Trophoblast cell (in vitro differentiated cells and primary cell): ENCODE data around the gene TINCR.

Experiments
- DNase-seq, 2 donors: peaks; one replicate each; pipeline ENCODE4 v3.0.0-alpha.2; 2016
- H2AFZ ChIP-seq: 2 replicates; pipeline ENCODE4 v1.6.1; 2013; ENCODE audit warnings: low read length, moderate library complexity, mild to moderate bottlenecking; ENCODE audit not compliant: insufficient read depth, poor library complexity
- H2AK5ac ChIP-seq: 2 replicates; pipeline ENCODE4 v1.6.1; 2013; ENCODE audit warnings: mild to moderate bottlenecking, low read length
- H2BK120ac ChIP-seq: 2 replicates; pipeline ENCODE4 v1.6.1; 2013; ENCODE audit warnings: low read length, mild to moderate bottlenecking, moderate library complexity; ENCODE audit not compliant: insufficient read depth, poor library complexity
- H2BK12ac ChIP-seq: 2 replicates; pipeline ENCODE4 v1.6.1; 2013; ENCODE audit warnings: mild to moderate bottlenecking, low read length, moderate library complexity
- H2BK5ac ChIP-seq: 2 replicates; pipeline ENCODE4 v1.6.1; 2013; ENCODE audit warnings: low read length, low read depth, moderate library complexity, mild to moderate bottlenecking; ENCODE audit not compliant: poor library complexity
- H3K14ac ChIP-seq: 2 replicates; pipeline ENCODE4 v1.6.1; 2013; ENCODE audit warnings: mild to moderate bottlenecking, low read length
- H3K18ac ChIP-seq: 2 replicates; pipeline ENCODE4 v1.6.1; 2013; ENCODE audit warnings: mild to moderate bottlenecking, low read length
- H3K23ac ChIP-seq: 2 replicates; pipeline ENCODE4 v1.6.1; 2013; ENCODE audit warnings: low read length
- H3K27ac ChIP-seq: 2 replicates; pipeline ENCODE4 v1.5.1; 2013; ENCODE audit warnings: low read depth, mild to moderate bottlenecking, inconsistent platforms, low read length, moderate library complexity
- H3K27me3 ChIP-seq: 2 replicates; pipeline ENCODE4 v1.6.1; 2013; ENCODE audit warnings: inconsistent platforms, mild to moderate bottlenecking, low read length, moderate library complexity; ENCODE audit not compliant: insufficient read depth
- H3K36me3 ChIP-seq, 2 experiments: 1 replicate in 1 of 2; 2 replicates in 1 of 2; pipeline ENCODE4 v1.6.1; 2013; ENCODE audit warnings: low read length in 2 of 2, mild to moderate bottlenecking in 2 of 2, moderate library complexity in 1 of 2; ENCODE audit not compliant: insufficient read depth in 2 of 2, control insufficient read depth in 1 of 2
- H3K4ac ChIP-seq: 2 replicates; pipeline ENCODE4 v1.6.1; 2013; ENCODE audit warnings: low read depth, mild to moderate bottlenecking, low read length, moderate library complexity
- H3K4me1 ChIP-seq, 2 experiments: 1 replicate in 1 of 2; 2 replicates in 1 of 2; pipeline ENCODE4 v1.6.1; 2013; ENCODE audit warnings: low read length in 2 of 2, mild to moderate bottlenecking in 2 of 2, moderate library complexity in 1 of 2; ENCODE audit not compliant: insufficient read depth in 2 of 2, control insufficient read depth in 1 of 2
- H3K4me2 ChIP-seq: 2 replicates; pipeline ENCODE4 v1.6.1; 2013; ENCODE audit warnings: inconsistent platforms, mild to moderate bottlenecking, low read length, moderate library complexity
- H3K4me3 ChIP-seq: 2 replicates; pipeline ENCODE4 v1.5.1; 2013; ENCODE audit warnings: mild to moderate bottlenecking, low read depth, low read length, inconsistent platforms
- H3K79me1 ChIP-seq: one replicate; pipeline ENCODE4 v1.6.1; 2013; ENCODE audit warnings: low read length
- H3K79me2 ChIP-seq: 2 replicates; pipeline ENCODE4 v1.6.1; 2013; ENCODE audit warnings: low read length, mild to moderate bottlenecking; ENCODE audit not compliant: control insufficient read depth, insufficient read depth, poor library complexity
- H3K9ac ChIP-seq: 2 replicates; pipeline ENCODE4 v1.6.1; 2013; ENCODE audit warnings: mild to moderate bottlenecking, low read length
- H3K9me3 ChIP-seq: 2 replicates; pipeline ENCODE4 v1.6.1; 2013; ENCODE audit warnings: low read depth, mild to moderate bottlenecking, control low read depth, inconsistent platforms, low read length; ENCODE audit not compliant: insufficient read depth
- H4K12ac ChIP-seq: 2 replicates; pipeline ENCODE4 v1.6.1; 2013; ENCODE audit warnings: low read depth, mild to moderate bottlenecking, low read length, moderate library complexity
- H4K8ac ChIP-seq: 2 replicates; pipeline ENCODE4 v1.6.1; 2013; ENCODE audit warnings: low read depth, mild to moderate bottlenecking, low read length, moderate library complexity
- H4K91ac ChIP-seq: one replicate; pipeline ENCODE4 v1.6.1; 2013; ENCODE audit warnings: low read depth, mild to moderate bottlenecking, low read length, moderate library complexity
- WGBS: extraction: QIAGEN DNeasy Blood & Tissue Kit; methylation state at CpG from one replicate; pipeline ENCODE4 v1.1.7; 2013; ENCODE audit warnings: missing lambda C conversion rate; ENCODE audit not compliant: insufficient read length, insufficient coverage; ENCODE audit errors: extremely low coverage; 5-methylcytosine and 5-hydroxymethylcytosine counted together

Gene TINCR

GRCh38 chr19:5585461-5586299, 17.9 kb upstream of the TINCR start:
- no peak overlapping the region for H3K18ac ChIP-seq
- H3K14ac ChIP-seq = no peak overlapping the region
- no peaks in the 10 kb centered on the region for H3K9me3 ChIP-seq
- H3K79me1 ChIP-seq = no peaks in the 10 kb centered on the region
- no peak overlapping the region for H4K12ac ChIP-seq
- no peak overlapping the region for H3K4me3 ChIP-seq
- H2BK5ac ChIP-seq = no peak overlapping the region
- H3K27ac ChIP-seq = peak overlapping the region; percentile 13
- no peak overlapping the region for H3K4ac ChIP-seq
- no peaks in the 10 kb centered on the region for H3K27me3 ChIP-seq
- H2BK120ac ChIP-seq = no peak overlapping the region
- no peak for DNase-seq
- WGBS = no CpG with 5 or more reads among the region's 29 CpGs
- H3K4me2 ChIP-seq = peak overlapping the region; percentile 12
- no peak overlapping the region for H3K9ac ChIP-seq
- no peak overlapping the region for H3K23ac ChIP-seq
- H2AFZ ChIP-seq = no peak overlapping the region
- no peaks in the 10 kb centered on the region for H3K79me2 ChIP-seq
- no peak overlapping the region for H4K91ac ChIP-seq
- peaks cover 9 to 12% of the 10 kb centered on the region in 2 experiments for H3K4me1 ChIP-seq
- H2BK12ac ChIP-seq = no peak overlapping the region
- peaks cover 45 to 50% of the 10 kb centered on the region in 2 experiments for H3K36me3 ChIP-seq
- no peak overlapping the region for H4K8ac ChIP-seq
- no peak overlapping the region for H2AK5ac ChIP-seq

GRCh38 chr19:5580161-5580571, 12.4 kb upstream of the TINCR start:
- no peak overlapping the region for H4K8ac ChIP-seq
- H3K4me1 ChIP-seq = peaks cover 0 to 5% of the 10 kb centered on the region in 2 experiments
- no CpG with 5 or more reads among the region's 12 CpGs for WGBS

DNA sequence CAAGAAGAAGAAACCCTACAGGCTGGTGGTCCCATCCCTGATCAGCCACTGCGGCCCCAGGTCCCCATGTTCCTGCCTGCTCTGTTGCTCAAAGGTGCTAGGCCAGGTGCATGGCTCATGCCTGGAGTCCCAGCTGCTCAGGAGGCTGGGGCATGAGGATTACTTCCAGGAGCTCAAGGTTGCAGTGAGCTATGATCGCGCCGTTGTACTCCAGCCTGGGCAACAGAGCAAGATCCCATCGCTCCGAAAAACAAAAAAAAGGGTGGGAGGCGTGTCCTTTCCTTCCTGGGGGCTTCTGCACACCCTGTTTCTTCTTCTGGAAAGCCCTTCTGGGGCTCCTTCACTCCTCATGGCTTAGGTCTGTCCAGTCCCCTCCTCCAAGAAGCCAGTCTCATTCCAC, 11.9 kb upstream of the TINCR start:
- DNase-seq = no peak
- no peak overlapping the region for H4K91ac ChIP-seq
- H4K12ac ChIP-seq = no peak overlapping the region
- H4K8ac ChIP-seq = no peak overlapping the region
- H3K79me1 ChIP-seq = no peaks in the 10 kb centered on the region
- H2BK5ac ChIP-seq = no peak overlapping the region
- peaks cover 0 to 5% of the 10 kb centered on the region in 2 experiments for H3K4me1 ChIP-seq
- no peak overlapping the region for H2AFZ ChIP-seq
- H3K9ac ChIP-seq = no peak overlapping the region
- no peak overlapping the region for H2BK120ac ChIP-seq
- no peaks in the 10 kb centered on the region for H3K27me3 ChIP-seq
- H3K4me2 ChIP-seq = no peak overlapping the region
- H3K27ac ChIP-seq = no peak overlapping the region
- H3K4me3 ChIP-seq = no peak overlapping the region
- H3K79me2 ChIP-seq = no peaks in the 10 kb centered on the region
- peaks cover 5 to 7% of the 10 kb centered on the region in 2 experiments for H3K36me3 ChIP-seq
- no peak overlapping the region for H3K14ac ChIP-seq
- H2BK12ac ChIP-seq = no peak overlapping the region
- no peak overlapping the region for H3K4ac ChIP-seq
- WGBS = no CpG with 5 or more reads among the region's 7 CpGs
- H2AK5ac ChIP-seq = no peak overlapping the region
- no peaks in the 10 kb centered on the region for H3K9me3 ChIP-seq
- no peak overlapping the region for H3K18ac ChIP-seq
- no peak overlapping the region for H3K23ac ChIP-seq

More at GRCh38 chr19:5580161-5580571, 12.4 kb upstream of the TINCR start:
- H4K91ac ChIP-seq = no peak overlapping the region
- H3K27me3 ChIP-seq = no peaks in the 10 kb centered on the region
- no peak overlapping the region for H3K18ac ChIP-seq
- no peak overlapping the region for H2BK120ac ChIP-seq
- no peak overlapping the region for H2AK5ac ChIP-seq
- no peak overlapping the region for H3K4me2 ChIP-seq
- H2BK12ac ChIP-seq = no peak overlapping the region
- no peak overlapping the region for H4K12ac ChIP-seq
- H3K79me1 ChIP-seq = no peaks in the 10 kb centered on the region
- no peak overlapping the region for H3K14ac ChIP-seq
- DNase-seq = no peak
- H3K9ac ChIP-seq = no peak overlapping the region
- H3K36me3 ChIP-seq = peaks cover 6 to 7% of the 10 kb centered on the region in 2 experiments
- H3K4ac ChIP-seq = no peak overlapping the region
- H3K79me2 ChIP-seq = no peaks in the 10 kb centered on the region
- no peak overlapping the region for H3K27ac ChIP-seq
- H2AFZ ChIP-seq = no peak overlapping the region
- no peak overlapping the region for H2BK5ac ChIP-seq
- H3K23ac ChIP-seq = no peak overlapping the region
- H3K4me3 ChIP-seq = no peak overlapping the region
- H3K9me3 ChIP-seq = no peaks in the 10 kb centered on the region

GRCh38 chr19:5579286-5579685, 11.5 kb upstream of the TINCR start:
- H2BK12ac ChIP-seq = no peak overlapping the region
- no peak overlapping the region for H4K12ac ChIP-seq
- no peak overlapping the region for H3K23ac ChIP-seq
- H4K8ac ChIP-seq = no peak overlapping the region
- no peaks in the 10 kb centered on the region for H3K79me1 ChIP-seq
- H2AK5ac ChIP-seq = no peak overlapping the region
- no peak overlapping the region for H3K4me2 ChIP-seq
- H3K9ac ChIP-seq = no peak overlapping the region
- H3K4me1 ChIP-seq = peaks cover 0 to 5% of the 10 kb centered on the region in 2 experiments
- H3K27ac ChIP-seq = no peak overlapping the region
- no peak overlapping the region for H3K4me3 ChIP-seq
- no peak overlapping the region for H2AFZ ChIP-seq
- H3K9me3 ChIP-seq = no peaks in the 10 kb centered on the region
- no peaks in the 10 kb centered on the region for H3K79me2 ChIP-seq
- H3K27me3 ChIP-seq = no peaks in the 10 kb centered on the region
- WGBS = no CpG with 5 or more reads among the region's 6 CpGs
- H2BK120ac ChIP-seq = no peak overlapping the region
- no peak overlapping the region for H4K91ac ChIP-seq
- no peak overlapping the region for H2BK5ac ChIP-seq
- peaks cover 5 to 7% of the 10 kb centered on the region in 2 experiments for H3K36me3 ChIP-seq
- no peak overlapping the region for H3K18ac ChIP-seq
- H3K4ac ChIP-seq = no peak overlapping the region
- no peak for DNase-seq
- no peak overlapping the region for H3K14ac ChIP-seq
